ENCODE measurements around the gene TMEM63B.

Gene TMEM63B

GRCh38 chr6:44145839-44146238 lies 18.5 kb downstream of the TMEM63B start:
- no peak for DNase-seq

DNA sequence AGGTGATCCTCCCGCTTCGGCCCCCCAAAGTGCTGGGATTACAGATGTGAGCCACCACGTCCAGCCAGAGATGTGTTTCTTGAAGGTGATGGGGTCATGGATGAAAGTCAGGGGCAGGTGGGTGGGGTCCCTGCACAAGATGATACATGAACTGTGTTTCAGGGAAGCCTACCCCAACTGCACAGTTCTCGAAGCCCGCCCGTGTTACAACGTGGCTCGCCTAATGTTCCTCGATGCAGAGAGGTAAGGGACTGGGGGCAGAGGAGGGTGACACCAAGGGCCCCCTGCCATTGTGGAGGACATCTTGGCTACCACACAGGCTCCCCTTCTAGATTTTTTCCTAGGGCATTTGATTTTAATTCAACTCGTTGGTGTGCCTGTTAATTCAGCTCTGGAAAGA lies 19.3 kb downstream of the TMEM63B start:
- DNase-seq, result no peak

DNA sequence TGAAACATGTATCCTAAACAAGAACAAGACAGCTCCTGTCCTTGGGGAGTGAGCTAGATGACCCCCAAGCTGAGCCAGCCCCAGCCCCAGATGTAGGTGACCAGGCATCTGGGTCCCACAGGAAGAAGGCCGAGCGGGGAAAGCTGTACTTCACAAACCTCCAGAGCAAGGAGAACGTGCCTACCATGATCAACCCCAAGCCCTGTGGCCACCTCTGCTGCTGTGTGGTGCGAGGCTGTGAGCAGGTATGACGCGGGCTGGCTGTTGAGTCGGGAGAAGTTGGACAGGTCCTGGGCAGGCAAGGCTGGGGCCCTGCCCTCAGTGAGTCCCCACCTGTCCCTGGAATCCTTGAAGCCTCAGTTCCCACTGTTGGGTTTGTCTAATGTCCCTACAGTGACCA lies 19.9 kb downstream of the TMEM63B start:
- no peak for DNase-seq

GRCh38 chr6:44148306-44148705 lies 21.0 kb downstream of the TMEM63B start:
- no peak for DNase-seq

DNA sequence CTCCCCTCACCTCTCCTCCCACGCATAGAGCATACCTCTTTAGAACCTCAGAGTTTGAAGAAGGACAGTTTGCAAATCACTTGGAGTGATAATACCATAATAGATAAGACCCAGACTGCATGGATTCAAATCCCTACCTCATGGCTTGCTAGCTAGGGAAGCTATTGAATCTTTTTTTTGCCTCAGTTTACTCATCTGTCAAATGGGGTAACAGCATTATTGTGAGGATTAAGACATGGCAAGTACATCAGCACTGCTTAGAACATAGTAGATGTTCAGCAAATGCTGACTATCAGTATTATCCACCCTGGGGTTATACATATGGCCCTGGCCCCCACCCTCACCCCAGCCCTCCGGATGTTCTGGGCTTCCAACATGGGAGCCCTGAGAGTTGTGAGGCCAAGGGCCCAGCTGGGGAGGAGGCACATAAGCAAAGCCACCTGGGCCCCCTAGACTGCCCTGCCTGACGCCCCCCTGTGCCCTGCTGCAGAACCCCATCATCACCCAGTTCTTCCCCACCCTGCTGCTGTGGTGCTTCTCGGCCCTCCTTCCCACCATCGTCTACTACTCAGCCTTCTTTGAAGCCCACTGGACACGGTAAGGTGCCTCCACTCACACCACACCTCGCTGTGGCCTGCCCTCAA lies 22.1 kb downstream of the TMEM63B start:
- no peak for DNase-seq

DNA sequence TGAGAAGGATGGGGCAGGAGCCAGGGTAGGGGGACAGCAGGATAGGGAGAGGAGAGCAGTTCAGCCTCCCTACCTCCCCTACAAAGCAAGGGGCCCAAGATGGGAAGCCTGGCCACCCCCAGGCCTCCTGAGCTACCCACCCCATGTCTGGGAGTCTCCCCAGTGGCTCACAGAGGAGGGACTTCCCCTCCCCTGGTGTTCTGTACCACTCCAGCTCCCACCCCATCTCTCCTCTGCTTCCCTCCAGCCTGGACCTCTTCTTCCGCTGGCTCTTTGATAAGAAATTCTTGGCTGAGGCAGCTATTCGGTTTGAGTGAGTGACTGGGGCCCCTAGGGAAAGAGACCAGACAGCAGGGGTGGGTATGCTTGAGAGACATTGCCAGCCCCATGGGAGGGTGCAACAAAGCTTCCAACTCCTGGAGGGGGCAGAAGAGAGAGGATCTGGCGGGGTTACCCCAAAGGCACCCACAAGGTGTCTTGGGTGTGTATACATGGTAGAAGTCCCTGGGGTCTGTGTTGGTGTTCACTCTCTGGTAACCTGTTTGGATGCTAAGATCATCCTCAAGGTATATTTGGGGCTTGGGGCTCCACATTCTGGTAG lies 23.1 kb downstream of the TMEM63B start:
- DNase-seq, result no peak

- no peak for DNase-seq
Measured at GRCh38 chr6:44151348-44152108, 24.2 kb downstream of the TMEM63B start.

GRCh38 chr6:44152109-44152461 lies 24.7 kb downstream of the TMEM63B start:
- DNase-seq, result no peak

DNA sequence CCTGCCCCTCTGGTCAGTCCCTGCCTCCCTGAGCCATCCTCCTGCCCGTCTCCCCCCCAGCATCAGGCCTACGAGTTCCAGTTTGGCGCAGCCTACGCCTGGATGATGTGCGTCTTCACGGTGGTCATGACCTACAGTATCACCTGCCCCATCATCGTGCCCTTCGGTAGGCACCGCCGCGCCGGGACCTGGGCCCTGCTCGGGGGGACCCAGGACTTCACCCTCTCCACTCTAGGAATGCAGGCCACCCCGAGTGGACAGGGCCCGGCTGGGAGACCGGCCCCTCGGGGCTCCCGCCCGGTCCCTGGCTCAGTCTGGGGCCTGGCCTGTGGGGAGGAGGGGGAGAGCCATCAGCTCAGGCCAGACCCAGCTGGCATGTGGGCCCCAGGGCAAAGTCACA lies 25.2 kb downstream of the TMEM63B start:
- DNase-seq, result no peak

- DNase-seq, result no peak
Measured at GRCh38 chr6:44154067-44154466, 26.7 kb downstream of the TMEM63B start.

DNA sequence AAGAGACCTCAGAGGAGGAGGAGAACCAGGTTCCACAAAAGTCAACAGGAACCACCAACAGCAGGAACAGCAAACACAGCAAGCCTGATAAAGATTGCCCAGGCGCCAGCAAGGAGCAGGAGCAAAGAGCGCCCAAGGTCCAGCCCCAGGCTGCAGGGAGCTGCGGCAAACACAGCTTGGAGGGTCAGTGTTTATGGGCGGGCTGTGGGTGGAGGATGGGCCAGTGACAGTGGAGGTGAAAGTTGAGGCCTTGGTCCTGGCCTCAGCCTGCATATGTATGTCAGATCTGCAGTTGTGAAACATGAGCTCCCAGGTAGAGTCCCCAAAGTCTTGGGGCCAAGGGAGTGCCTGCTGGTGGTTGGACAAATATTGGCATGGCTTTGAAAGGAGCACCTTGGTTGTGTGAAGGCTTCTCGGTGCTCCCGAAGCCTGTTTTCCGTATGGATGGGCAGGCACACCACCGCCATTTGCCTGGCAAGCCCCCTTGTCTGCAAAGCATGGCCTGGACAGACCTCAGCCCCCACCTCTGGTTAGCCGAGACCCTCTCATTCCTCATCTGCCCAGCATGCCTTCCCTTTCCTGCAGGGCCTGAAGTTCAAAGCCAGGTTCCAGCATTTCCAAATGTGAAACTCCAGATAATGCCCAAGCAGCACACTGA lies 29.3 kb downstream of the TMEM63B start:
- no peak for DNase-seq

GRCh38 chr6:44157152-44157521 lies 29.8 kb downstream of the TMEM63B start:
- no peak for DNase-seq

DNA sequence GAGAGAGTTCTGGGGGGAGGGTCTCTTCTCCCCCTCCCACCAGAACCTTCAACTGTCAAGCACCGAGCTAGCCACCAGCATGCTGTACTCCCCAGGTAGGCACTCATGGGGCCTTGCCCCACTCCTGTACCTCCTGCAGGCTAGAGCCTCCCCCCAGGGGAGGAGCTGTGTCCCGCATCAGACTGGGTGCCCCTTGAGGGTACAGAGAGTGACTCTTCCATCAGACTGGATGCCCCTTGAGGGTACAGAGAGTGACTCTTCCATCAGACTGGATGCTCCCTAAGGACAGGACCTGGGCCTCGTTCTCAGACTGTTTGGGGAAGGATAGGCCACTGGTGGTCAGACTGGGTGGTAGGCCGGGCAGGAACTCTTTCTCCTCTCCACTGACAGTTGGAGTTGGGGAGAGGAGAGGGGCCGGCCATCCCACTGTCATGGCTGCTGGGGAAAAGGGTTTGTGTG lies 31.4 kb downstream of the TMEM63B start, which contains the start of gene CAPN11:
TSS of gene CAPN11 (plus strand) at position 51 of the 459 bp plus-strand sequence. CDS start at position 80, 29 bp downstream.
- DNase-seq, result no peak

GRCh38 chr6:44161997-44162338 lies 34.6 kb downstream of the TMEM63B start:
- peak; percentile 51 for DNase-seq

DNA sequence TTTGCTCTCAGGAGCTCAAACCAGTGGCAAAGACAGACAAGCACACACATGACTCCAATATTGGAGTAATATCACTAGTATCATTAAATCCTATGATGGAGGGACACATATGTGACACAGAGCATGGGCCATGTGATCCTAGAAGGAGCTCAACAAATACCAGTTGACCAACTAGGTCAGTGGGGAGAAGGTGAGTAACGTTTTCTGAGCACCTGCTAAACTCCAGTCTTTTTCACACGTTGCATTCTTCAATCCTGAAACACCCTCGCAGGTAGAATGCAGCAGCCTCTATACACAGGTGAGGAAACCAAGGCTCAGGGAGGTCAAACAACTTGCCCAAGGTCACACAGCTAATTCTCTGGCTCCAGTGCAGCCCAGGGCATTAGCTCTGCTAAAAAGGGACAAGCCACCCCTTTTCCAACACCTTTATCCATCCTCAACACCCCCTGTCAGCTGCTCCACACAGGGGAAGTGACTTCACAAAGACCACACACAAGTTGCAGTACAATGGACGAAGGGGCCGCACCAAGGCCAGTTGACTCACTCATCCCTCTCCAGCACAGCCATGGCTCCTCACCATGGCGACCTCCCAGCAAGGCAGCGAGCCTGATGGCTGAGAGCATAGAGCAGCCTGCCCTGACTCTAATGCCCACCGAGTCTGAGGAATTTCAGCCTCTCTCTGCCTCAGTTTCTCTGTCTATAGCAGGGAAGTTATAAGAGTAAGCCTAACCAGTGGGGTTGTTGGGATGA lies 35.7 kb downstream of the TMEM63B start:
- DNase-seq, result no peak

DNA sequence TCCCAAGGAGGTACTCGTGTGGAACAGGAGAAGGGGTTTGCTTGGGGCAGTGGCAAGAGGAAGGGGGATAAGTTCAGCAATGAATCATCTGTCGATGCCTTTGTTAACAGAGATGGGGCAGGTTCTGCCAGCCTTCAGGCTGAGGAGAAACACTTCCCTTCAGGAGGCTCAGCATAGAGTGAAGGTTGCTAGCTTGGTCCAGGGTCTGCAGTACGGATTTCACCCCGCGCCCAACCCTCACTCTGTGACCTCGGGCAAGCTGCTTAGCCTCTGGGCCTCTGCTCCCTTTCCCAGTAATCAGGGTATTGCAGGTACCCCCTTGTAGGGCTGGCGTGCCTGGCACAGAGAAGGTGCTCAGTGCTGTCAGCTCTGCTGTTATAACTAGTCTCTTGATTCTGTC lies 38.8 kb downstream of the TMEM63B start:
- DNase-seq, result no peak

- DNase-seq, result no peak
Measured at GRCh38 chr6:44166591-44167184, 39.3 kb downstream of the TMEM63B start.

DNA sequence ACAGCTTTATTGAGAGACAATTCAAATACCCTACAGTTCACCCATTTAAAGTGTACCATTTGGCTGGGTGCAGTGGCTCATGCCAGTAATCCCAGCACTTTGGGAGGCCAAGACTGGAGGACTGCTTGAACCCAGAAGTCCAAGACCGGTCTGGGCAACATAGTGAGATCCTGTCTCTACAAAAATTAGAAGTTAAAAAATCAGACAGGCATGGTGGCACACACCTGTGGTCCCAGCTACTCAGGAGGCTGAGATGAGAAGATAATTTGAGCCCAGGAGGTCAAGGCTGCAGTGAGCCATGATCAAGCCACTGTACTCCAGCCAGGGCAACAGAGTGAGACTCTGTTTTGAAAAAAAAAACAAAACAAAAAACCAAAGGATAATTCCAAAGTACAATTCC lies 40.2 kb downstream of the TMEM63B start:
- peak; percentile 34 for DNase-seq

GRCh38 chr6:44169154-44169553 lies 41.8 kb downstream of the TMEM63B start:
- DNase-seq, result no peak

- no peak for DNase-seq
Measured at GRCh38 chr6:44169886-44170570, 42.7 kb downstream of the TMEM63B start.

GRCh38 chr6:44171899-44172546 lies 44.7 kb downstream of the TMEM63B start:
- no peak for DNase-seq
